Measurements from ENCODE around the gene PRR33.

GRCh38 chr11:1864831-1865665 lies 26.6 kb downstream of the PRR33 start:
- no peak for TF ChIP-seq CTCF (conservative IDR thresholded peaks at IDR 0.05 in 1 of 2, IDR thresholded peaks at IDR 0.05 in 1 of 2; ENCODE audit: low read depth in 1 of 2, low read length in 2 of 2)
- TF ChIP-seq EZH2 (IDR thresholded peaks at IDR 0.05; ENCODE audit: low read length, missing control alignments), result no peak

All from fibroblast of lung (primary cell).